GM12878 (cell line): ENCODE results near the gene AKT3. TPM values are rescaled to one million over a fixed set of nuclear protein-coding genes. Genes with fewer than 3 reads are reported as not detected.

Experiments
- ATAC-seq: fragments of 200-7000 bp; cut with Tn5 transposase; 3 replicates; pipeline ENCODE4 v1.9.1; 2020; ENCODE audit warnings: mild to moderate bottlenecking, moderate library complexity
- BruUV-seq: library from RNA; stranded (reverse); fragments of 400-500 nt; replicated peaks from 2 replicates; lab custom pipeline; 2021; lab: Mats Ljungman, UMichigan
- CTCF ChIA-PET: fragments of 300-600 bp; sonication (Branson Sonifier 250); formaldehyde crosslinking; extraction: SDS; loops from one replicate; lab custom pipeline; 2021; ENCODE audit warnings: inconsistent platforms; lab: Yijun Ruan, JAX
- POLR2A ChIA-PET: fragments of 350-600 bp; formaldehyde crosslinking; extraction: SDS; loops from one replicate; lab custom pipeline; 2021; ENCODE audit warnings: inconsistent platforms; lab: Charles Lee
- RAD21 ChIA-PET: fragments of 300-600 bp; sonication (Branson Sonifier 250); formaldehyde crosslinking; loops from one replicate; lab custom pipeline; 2023; ENCODE audit warnings: antibody characterized with exemption; ENCODE audit not compliant: unreplicated experiment; lab: Charles Lee
- SMC1A ChIA-PET: fragments of 300-600 bp; sonication (Branson Sonifier 250); formaldehyde crosslinking; loops from one replicate; lab custom pipeline; 2023; ENCODE audit not compliant: unreplicated experiment, uncharacterized antibody; lab: Charles Lee
- DNase-seq: peaks from one replicate; pipeline ENCODE4 v3.0.0-alpha.2; 2011; ENCODE audit warnings: low read depth, low spot score
- FAIRE-seq: peaks from 3 replicates; lab custom pipeline; 2011; peaks lifted over from hg19 to GRCh38; lab: Jason Lieb, UNC
- H2AFZ ChIP-seq: 2 replicates; pipeline ENCODE4 v1.6.0; 2011; ENCODE audit warnings: low read depth, low read length, control low read depth; ENCODE audit not compliant: control insufficient read depth
- H3K27ac ChIP-seq: 2 replicates; pipeline ENCODE4 v1.5.1; 2011; ENCODE audit warnings: control low read depth; ENCODE audit not compliant: control insufficient read depth, insufficient read depth
- H3K27me3 ChIP-seq, 2 experiments: replicated peaks in 1 of 2; 2 replicates each; pipeline versions ENCODE4 v1.6.0 to v1.6.1; 2011; ENCODE audit warnings: low read length in 1 of 2; ENCODE audit not compliant: control insufficient read depth in 2 of 2, insufficient read depth in 2 of 2
- H3K36me3 ChIP-seq, 2 experiments: 2 replicates each; pipeline ENCODE4 v1.5.1; 2011; ENCODE audit warnings: low read length in 1 of 2; ENCODE audit not compliant: control insufficient read depth in 2 of 2, insufficient read depth in 2 of 2
- H3K4me1 ChIP-seq: 2 replicates; pipeline ENCODE4 v1.6.1; 2011; ENCODE audit warnings: mild to moderate bottlenecking, low read length, moderate library complexity, mixed read lengths; ENCODE audit not compliant: control insufficient read depth, insufficient read depth
- H3K4me2 ChIP-seq: 2 replicates; pipeline ENCODE4 v1.6.0; 2011; ENCODE audit warnings: control low read depth; ENCODE audit not compliant: control insufficient read depth, insufficient read depth
- H3K4me3 ChIP-seq: fragments of 200-600 bp; sonication (generic); 2 replicates; pipeline ENCODE4 v1.5.1; 2016
- H3K79me2 ChIP-seq: 2 replicates; pipeline ENCODE4 v1.6.0; 2011; ENCODE audit warnings: low read length; ENCODE audit not compliant: control insufficient read depth, insufficient read depth
- H3K9ac ChIP-seq: 2 replicates; pipeline ENCODE4 v1.8.0; 2011; ENCODE audit warnings: low read length, control low read depth, mixed read lengths; ENCODE audit not compliant: control insufficient read depth, insufficient read depth
- H3K9me3 ChIP-seq: replicated peaks from 3 replicates; pipeline ENCODE4 v1.5.1; 2011; ENCODE audit warnings: mild to moderate bottlenecking, low read length; ENCODE audit not compliant: control insufficient read depth, insufficient read depth
- H4K20me1 ChIP-seq: 2 replicates; pipeline ENCODE4 v1.6.0; 2011; ENCODE audit not compliant: control insufficient read depth, insufficient read depth
- BHLHE40 ChIP-seq, 2 experiments: fragments of 450-650 bp in 1 of 2; IDR thresholded peaks; 2 replicates each; pipeline ENCODE4 v1.6.1; 2011 to 2017; ENCODE audit warnings: low read depth in 2 of 2, borderline replicate concordance in 1 of 2, improper control_type of control experiment in 1 of 2, low read length in 1 of 2, mild to moderate bottlenecking in 1 of 2
- ESRRA ChIP-seq: IDR thresholded peaks from 2 replicates; pipeline ENCODE4 v1.6.1; 2012; ENCODE audit warnings: mild to moderate bottlenecking, low read length, improper control_type of control experiment
- GABPA ChIP-seq: IDR thresholded peaks from 2 replicates; pipeline ENCODE4 v1.6.1; 2014; ENCODE audit warnings: antibody characterized with exemption, low read depth, mild to moderate bottlenecking, inconsistent platforms
- HDAC6 ChIP-seq: fragments of 200-600 bp; sonication (generic); IDR thresholded peaks from one replicate; pipeline ENCODE4 v1.8.0; 2017; ENCODE audit warnings: antibody characterized with exemption; ENCODE audit not compliant: unreplicated experiment
- MYC ChIP-seq: IDR thresholded peaks from 2 replicates; pipeline ENCODE4 v1.6.1; 2011; ENCODE audit warnings: mild to moderate bottlenecking, low read length, moderate library complexity, inconsistent platforms; ENCODE audit not compliant: insufficient read depth, insufficient replicate concordance, insufficient read length, severe bottlenecking
- NR2C2 ChIP-seq: IDR thresholded peaks from 2 replicates; pipeline ENCODE4 v1.6.1; 2011; ENCODE audit warnings: borderline replicate concordance, low read depth; ENCODE audit not compliant: control insufficient read depth, insufficient read length
- POLR2AphosphoS5 ChIP-seq: IDR thresholded peaks from 2 replicates; pipeline ENCODE4 v1.6.1; 2011; ENCODE audit warnings: mild to moderate bottlenecking, low read length, inconsistent platforms
- SPI1 ChIP-seq: IDR thresholded peaks from 2 replicates; pipeline ENCODE4 v1.6.1; 2011; ENCODE audit warnings: low read depth, mild to moderate bottlenecking, low read length, moderate library complexity, borderline replicate concordance; ENCODE audit not compliant: insufficient read depth
- SREBF1 ChIP-seq: IDR thresholded peaks from 2 replicates; pipeline ENCODE4 v1.6.1; 2012; ENCODE audit warnings: mild to moderate bottlenecking, low read length
- TBL1XR1 ChIP-seq: IDR thresholded peaks from 2 replicates; pipeline ENCODE4 v1.6.1; 2012; ENCODE audit warnings: low read depth, low read length, improper control_type of control experiment
- WRNIP1 ChIP-seq: IDR thresholded peaks from 2 replicates; pipeline ENCODE4 v1.6.1; 2011; ENCODE audit warnings: low read depth, low read length, improper control_type of control experiment, borderline replicate concordance
- ZZZ3 ChIP-seq: IDR thresholded peaks from 2 replicates; pipeline ENCODE4 v1.6.1; 2011; ENCODE audit warnings: low read depth; ENCODE audit not compliant: control insufficient read depth, insufficient read length
- WGBS: methylation state at CpG from one replicate; pipeline ENCODE4 v1.1.6; 2016; ENCODE audit warnings: low lambda C conversion rate; ENCODE audit not compliant: insufficient replicate concordance, insufficient coverage; ENCODE audit errors: missing lambda C conversion rate; 5-methylcytosine and 5-hydroxymethylcytosine counted together
- in situ Hi-C: fragments of 300-500 bp; cut with MboI; formaldehyde crosslinking; loops from 9 replicates; pipeline ENCODE4 v1.14.3; 2018; ENCODE audit warnings: mixed read lengths
- intact Hi-C: fragments of 100-400 bp; cut with micrococcal nuclease; formaldehyde crosslinking; loops from one replicate; pipeline ENCODE4 v1.14.2; 2022; ENCODE audit not compliant: unreplicated experiment
- polyA plus RNA-seq, 11 experiments: library from polyadenylated mRNA; depleted of rRNA in 4 of 11; unstranded in 6 of 11; stranded (reverse) in 5 of 11; fragments of >200 nt; fragmentation: Nextera tagmentation in 4 of 11; fragmentation: Illumina TruSeq in 1 of 11; extraction: Ambion mirVana in 4 of 11; extraction: Trizol in 1 of 11; gene quantifications; 1 replicate in 1 of 11; 2 replicates in 10 of 11; pipeline versions ENCODE4 v1.2.1 to v1.2.3, GENCODE V29; 2011 to 2016; ENCODE audit warnings: inconsistent platforms in 2 of 11, missing spikeins in 2 of 11, low read depth in 1 of 11
- total RNA-seq, 4 experiments: library from RNA; depleted of rRNA in 3 of 4; stranded (reverse); fragments of >200 nt in 3 of 4; fragmentation: Illumina TruSeq in 1 of 4; extraction: Trizol in 1 of 4; gene quantifications; 2 replicates each; pipeline versions ENCODE4 v1.2.1 to v1.2.3, GENCODE V29; 2013 to 2021
- TF ChIP-seq, protein P1 (sequence below): IDR thresholded peaks from 2 replicates; pipeline ENCODE4 v1.6.1; 2011; ENCODE audit warnings: borderline replicate concordance, low read depth, mild to moderate bottlenecking, moderate library complexity, mixed read lengths, low read length; ENCODE audit not compliant: insufficient read depth; ENCODE audit errors: extremely low read length
- TF ChIP-seq, protein P2 (sequence below): fragments of 450-650 bp; IDR thresholded peaks from 2 replicates; pipeline ENCODE4 v1.6.1; 2018; ENCODE audit warnings: mild to moderate bottlenecking, low read depth, moderate library complexity; ENCODE audit not compliant: partially characterized antibody
- TF ChIP-seq, protein P3 (sequence below): IDR thresholded peaks from 2 replicates; pipeline ENCODE4 v1.6.1; 2011; ENCODE audit warnings: mild to moderate bottlenecking, low read depth, low read length, moderate library complexity; ENCODE audit not compliant: insufficient replicate concordance
- TF ChIP-seq, protein P4 (sequence below): fragments of 450-650 bp; IDR thresholded peaks from 2 replicates; pipeline ENCODE4 v1.6.1; 2017; ENCODE audit warnings: low read depth, mild to moderate bottlenecking, moderate library complexity

Gene AKT3
- total and polyA plus RNA-seq, 10 of the 15 experiments (the other 5 are each of a cell fraction or from before 2014, with no cell fraction given): 0.03 to 0.56 (median 0.19) TPM

DNA sequence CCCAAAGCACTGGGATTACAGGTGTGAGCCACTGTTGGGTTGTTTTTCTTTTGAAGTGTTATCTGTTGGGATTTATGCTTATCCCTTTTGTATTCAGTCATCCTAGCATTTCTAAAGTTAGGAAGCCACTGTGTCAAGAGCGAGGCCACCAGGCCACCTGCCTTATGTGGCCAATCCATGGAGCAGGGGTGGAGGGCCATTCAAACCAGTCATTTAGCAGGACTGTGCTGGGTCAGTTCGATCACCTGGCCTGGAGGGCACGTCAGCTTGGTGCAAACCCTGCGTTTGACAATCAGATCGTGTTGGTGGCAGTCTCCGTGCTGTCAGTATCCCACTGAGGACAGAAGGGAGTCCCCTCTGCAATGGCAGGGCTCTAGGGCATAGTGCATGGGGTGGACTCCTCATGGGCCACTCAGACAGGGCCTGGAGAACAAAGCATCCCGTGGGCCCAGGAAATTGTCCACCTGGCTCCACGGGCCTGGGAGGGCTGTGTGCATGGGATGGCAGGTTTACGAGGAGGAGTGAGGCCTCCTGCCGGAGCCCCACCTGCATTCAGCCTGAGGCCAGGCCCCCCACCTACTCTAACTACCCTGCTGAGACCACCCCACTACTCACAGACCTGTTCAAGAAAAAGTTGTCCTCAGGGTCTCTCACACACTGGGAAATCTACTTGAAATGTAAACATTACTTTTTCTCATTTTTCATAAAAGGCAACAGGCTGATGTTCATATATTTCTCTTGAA lies 351.9 kb downstream of the AKT3 start:
- H2AFZ ChIP-seq: no peak overlapping the region
- no peaks in the 10 kb centered on the region for H3K79me2 ChIP-seq
- no peaks in the 10 kb centered on the region for H3K9me3 ChIP-seq
- intact Hi-C loops (no loop called here), in situ Hi-C loops (no loop called here)
- H3K4me1 ChIP-seq: no peaks in the 10 kb centered on the region
- CTCF ChIA-PET: no interaction called here
- no peaks in the 10 kb centered on the region for H3K27me3 ChIP-seq
- POLR2A ChIA-PET: no interaction called here
- no peak overlapping the region for H3K4me3 ChIP-seq
- no peak overlapping the region for H3K9ac ChIP-seq
- H3K4me2 ChIP-seq: no peak overlapping the region
- H3K36me3 ChIP-seq: no peaks in the 10 kb centered on the region; a peak in 1 of 4 replicates
- 96% methylated on average over 10 of the region's 10 CpGs for WGBS
- H3K27ac ChIP-seq: no peak overlapping the region
- DNase-seq (no peak), FAIRE-seq (no peak), ATAC-seq (no peak)
- RAD21 ChIA-PET: no interaction called here
- no peaks in the 10 kb centered on the region for H4K20me1 ChIP-seq
- no TSS peak for BruUV-seq
- TF ChIP-seq GABPA (no peak), SREBF1 (no peak), SPI1 (no peak), ZZZ3 (no peak), BHLHE40 (IDR thresholded peaks at IDR 0.05; ENCODE audit: borderline replicate concordance in 1 of 2, low read depth in 2 of 2, low read length in 1 of 2) (no peak), ESRRA (no peak), HDAC6 (no peak), WRNIP1 (no peak), POLR2AphosphoS5 (no peak), TBL1XR1 (no peak), NR2C2 (no peak), MYC (no peak)
- TF ChIP-seq, protein P1, sequence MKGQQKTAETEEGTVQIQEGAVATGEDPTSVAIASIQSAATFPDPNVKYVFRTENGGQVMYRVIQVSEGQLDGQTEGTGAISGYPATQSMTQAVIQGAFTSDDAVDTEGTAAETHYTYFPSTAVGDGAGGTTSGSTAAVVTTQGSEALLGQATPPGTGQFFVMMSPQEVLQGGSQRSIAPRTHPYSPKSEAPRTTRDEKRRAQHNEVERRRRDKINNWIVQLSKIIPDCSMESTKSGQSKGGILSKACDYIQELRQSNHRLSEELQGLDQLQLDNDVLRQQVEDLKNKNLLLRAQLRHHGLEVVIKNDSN: no peak
- TF ChIP-seq, protein P2, sequence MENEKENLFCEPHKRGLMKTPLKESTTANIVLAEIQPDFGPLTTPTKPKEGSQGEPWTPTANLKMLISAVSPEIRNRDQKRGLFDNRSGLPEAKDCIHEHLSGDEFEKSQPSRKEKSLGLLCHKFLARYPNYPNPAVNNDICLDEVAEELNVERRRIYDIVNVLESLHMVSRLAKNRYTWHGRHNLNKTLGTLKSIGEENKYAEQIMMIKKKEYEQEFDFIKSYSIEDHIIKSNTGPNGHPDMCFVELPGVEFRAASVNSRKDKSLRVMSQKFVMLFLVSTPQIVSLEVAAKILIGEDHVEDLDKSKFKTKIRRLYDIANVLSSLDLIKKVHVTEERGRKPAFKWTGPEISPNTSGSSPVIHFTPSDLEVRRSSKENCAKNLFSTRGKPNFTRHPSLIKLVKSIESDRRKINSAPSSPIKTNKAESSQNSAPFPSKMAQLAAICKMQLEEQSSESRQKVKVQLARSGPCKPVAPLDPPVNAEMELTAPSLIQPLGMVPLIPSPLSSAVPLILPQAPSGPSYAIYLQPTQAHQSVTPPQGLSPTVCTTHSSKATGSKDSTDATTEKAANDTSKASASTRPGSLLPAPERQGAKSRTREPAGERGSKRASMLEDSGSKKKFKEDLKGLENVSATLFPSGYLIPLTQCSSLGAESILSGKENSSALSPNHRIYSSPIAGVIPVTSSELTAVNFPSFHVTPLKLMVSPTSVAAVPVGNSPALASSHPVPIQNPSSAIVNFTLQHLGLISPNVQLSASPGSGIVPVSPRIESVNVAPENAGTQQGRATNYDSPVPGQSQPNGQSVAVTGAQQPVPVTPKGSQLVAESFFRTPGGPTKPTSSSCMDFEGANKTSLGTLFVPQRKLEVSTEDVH: no peak
- TF ChIP-seq, protein P3, sequence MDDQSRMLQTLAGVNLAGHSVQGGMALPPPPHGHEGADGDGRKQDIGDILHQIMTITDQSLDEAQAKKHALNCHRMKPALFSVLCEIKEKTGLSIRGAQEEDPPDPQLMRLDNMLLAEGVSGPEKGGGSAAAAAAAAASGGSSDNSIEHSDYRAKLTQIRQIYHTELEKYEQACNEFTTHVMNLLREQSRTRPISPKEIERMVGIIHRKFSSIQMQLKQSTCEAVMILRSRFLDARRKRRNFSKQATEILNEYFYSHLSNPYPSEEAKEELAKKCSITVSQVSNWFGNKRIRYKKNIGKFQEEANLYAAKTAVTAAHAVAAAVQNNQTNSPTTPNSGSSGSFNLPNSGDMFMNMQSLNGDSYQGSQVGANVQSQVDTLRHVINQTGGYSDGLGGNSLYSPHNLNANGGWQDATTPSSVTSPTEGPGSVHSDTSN: no peak
- TF ChIP-seq, protein P4, sequence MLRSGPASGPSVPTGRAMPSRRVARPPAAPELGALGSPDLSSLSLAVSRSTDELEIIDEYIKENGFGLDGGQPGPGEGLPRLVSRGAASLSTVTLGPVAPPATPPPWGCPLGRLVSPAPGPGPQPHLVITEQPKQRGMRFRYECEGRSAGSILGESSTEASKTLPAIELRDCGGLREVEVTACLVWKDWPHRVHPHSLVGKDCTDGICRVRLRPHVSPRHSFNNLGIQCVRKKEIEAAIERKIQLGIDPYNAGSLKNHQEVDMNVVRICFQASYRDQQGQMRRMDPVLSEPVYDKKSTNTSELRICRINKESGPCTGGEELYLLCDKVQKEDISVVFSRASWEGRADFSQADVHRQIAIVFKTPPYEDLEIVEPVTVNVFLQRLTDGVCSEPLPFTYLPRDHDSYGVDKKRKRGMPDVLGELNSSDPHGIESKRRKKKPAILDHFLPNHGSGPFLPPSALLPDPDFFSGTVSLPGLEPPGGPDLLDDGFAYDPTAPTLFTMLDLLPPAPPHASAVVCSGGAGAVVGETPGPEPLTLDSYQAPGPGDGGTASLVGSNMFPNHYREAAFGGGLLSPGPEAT: no peak
- SMC1A ChIA-PET: no interaction called here
